Breast epithelium (tissue), 3 donors: ENCODE measurements around the gene WSB2.

Source experiments
- POLR2A ChIP-seq: fragments of 450-650 bp; IDR thresholded peaks from one replicate; pipeline ENCODE4 v1.6.1; 2016; ENCODE audit warnings: antibody characterized with exemption, mild to moderate bottlenecking, moderate library complexity
- POLR2AphosphoS5 ChIP-seq, 3 donors: sonication (generic); formaldehyde crosslinking; IDR thresholded peaks; one replicate each; pipeline ENCODE4 v1.6.1; 2017; ENCODE audit warnings: antibody characterized with exemption in 3 of 3
- TF ChIP-seq, protein P1 (sequence below), 3 donors: fragments of 450-650 bp; IDR thresholded peaks; one replicate each; pipeline ENCODE4 v1.5.1; 2016 to 2017; ENCODE audit warnings: antibody characterized with exemption in 3 of 3, mild to moderate bottlenecking in 3 of 3, moderate library complexity in 3 of 3

DNA sequence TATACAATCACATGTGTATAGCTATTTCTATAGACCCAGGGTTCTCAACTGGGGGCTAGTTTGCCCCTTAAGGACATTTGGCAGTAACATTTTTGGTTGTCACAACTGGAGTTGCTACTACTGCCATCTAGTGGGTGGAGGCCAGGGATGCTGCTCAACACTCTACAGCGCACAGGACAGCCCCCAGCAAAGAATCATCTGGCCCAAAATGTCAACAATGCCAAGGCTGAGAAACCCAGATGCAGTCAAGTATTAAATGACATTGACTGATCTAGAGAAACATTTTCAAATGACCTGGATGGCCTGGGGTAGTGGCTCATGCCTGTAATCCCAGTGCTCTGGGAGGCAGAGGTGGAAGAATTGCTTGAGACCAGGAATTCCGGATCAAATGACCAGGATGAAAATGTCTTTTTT lies 5.8 kb downstream of the WSB2 start:
- TF ChIP-seq, protein P1, sequence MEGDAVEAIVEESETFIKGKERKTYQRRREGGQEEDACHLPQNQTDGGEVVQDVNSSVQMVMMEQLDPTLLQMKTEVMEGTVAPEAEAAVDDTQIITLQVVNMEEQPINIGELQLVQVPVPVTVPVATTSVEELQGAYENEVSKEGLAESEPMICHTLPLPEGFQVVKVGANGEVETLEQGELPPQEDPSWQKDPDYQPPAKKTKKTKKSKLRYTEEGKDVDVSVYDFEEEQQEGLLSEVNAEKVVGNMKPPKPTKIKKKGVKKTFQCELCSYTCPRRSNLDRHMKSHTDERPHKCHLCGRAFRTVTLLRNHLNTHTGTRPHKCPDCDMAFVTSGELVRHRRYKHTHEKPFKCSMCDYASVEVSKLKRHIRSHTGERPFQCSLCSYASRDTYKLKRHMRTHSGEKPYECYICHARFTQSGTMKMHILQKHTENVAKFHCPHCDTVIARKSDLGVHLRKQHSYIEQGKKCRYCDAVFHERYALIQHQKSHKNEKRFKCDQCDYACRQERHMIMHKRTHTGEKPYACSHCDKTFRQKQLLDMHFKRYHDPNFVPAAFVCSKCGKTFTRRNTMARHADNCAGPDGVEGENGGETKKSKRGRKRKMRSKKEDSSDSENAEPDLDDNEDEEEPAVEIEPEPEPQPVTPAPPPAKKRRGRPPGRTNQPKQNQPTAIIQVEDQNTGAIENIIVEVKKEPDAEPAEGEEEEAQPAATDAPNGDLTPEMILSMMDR (IDR thresholded peaks at IDR 0.05), result peak in 1 of 3 donors; percentile 23
- no peak for TF ChIP-seq POLR2AphosphoS5 (IDR thresholded peaks at IDR 0.05)
- TF ChIP-seq POLR2A, result no peak
